Ovary (tissue), 3 donors: Measurements from ENCODE around the gene KRTAP6-3.

Experiments
- CTCF ChIP-seq, 3 donors: fragments of 450-650 bp in 2 of 3; fragments of 200-600 bp in 1 of 3; IDR thresholded peaks; one replicate each; pipeline versions ENCODE4 v1.5.1 to v1.8.0; 2016 to 2022; ENCODE audit warnings: antibody characterized with exemption in 3 of 3, mild to moderate bottlenecking in 1 of 3
- EP300 ChIP-seq: sonication (generic); formaldehyde crosslinking; IDR thresholded peaks from one replicate; pipeline ENCODE4 v1.6.1; 2017; ENCODE audit warnings: antibody characterized with exemption
- POLR2A ChIP-seq: fragments of 450-650 bp; IDR thresholded peaks from one replicate; pipeline ENCODE4 v1.6.1; 2017; ENCODE audit warnings: antibody characterized with exemption, mild to moderate bottlenecking, moderate library complexity
- donor health status: DM: no; HTN: no; CAD: no.

- TF ChIP-seq CTCF (IDR thresholded peaks at IDR 0.05) (no peak), POLR2A (no peak), EP300 (no peak)
Observed at GRCh38 chr21:30625449-30626165, 33.4 kb downstream of the KRTAP6-3 start.
